A549 (cell line): ENCODE data around the gene IMP4.

Experiments used
- CHD2 ChIP-seq: fragments of 150-350 bp; IDR thresholded peaks from 2 replicates; pipeline ENCODE4 v1.6.1; 2014; ENCODE audit warnings: low read length; ENCODE audit not compliant: partially characterized antibody
- CTCF ChIP-seq: fragments of >200 bp; sonication (Bioruptor Twin); formaldehyde crosslinking; IDR thresholded peaks from 3 replicates; pipeline ENCODE4 v1.5.1; 2016
- EP300 ChIP-seq, 2 experiments: fragments of >200 bp; sonication (Bioruptor Twin); formaldehyde crosslinking; IDR thresholded peaks; 2 replicates in 1 of 2; 3 replicates in 1 of 2; pipeline ENCODE4 v1.6.1; 2016 to 2017
- ESRRA ChIP-seq: fragments of 150-350 bp; IDR thresholded peaks from 2 replicates; pipeline ENCODE4 v1.6.1; 2014; ENCODE audit warnings: mild to moderate bottlenecking, low read length, borderline replicate concordance
- MYC ChIP-seq: IDR thresholded peaks from 2 replicates; pipeline ENCODE4 v1.6.1; 2012; ENCODE audit warnings: mild to moderate bottlenecking, inconsistent platforms, low read length, improper control_type of control experiment, borderline replicate concordance
- POLR2A ChIP-seq: IDR thresholded peaks from 2 replicates; pipeline ENCODE4 v1.6.1; 2012; ENCODE audit warnings: mild to moderate bottlenecking, low read length
- RCOR1 ChIP-seq: fragments of 150-350 bp; IDR thresholded peaks from 2 replicates; pipeline ENCODE4 v1.6.1; 2014; ENCODE audit warnings: antibody characterized with exemption, low read length, low read depth
- RNF2 ChIP-seq: fragments of 200-600 bp; sonication (generic); IDR thresholded peaks from 2 replicates; pipeline ENCODE4 v1.6.1; 2016; ENCODE audit warnings: low read depth, mild to moderate bottlenecking, antibody characterized with exemption, moderate library complexity, borderline replicate concordance
- TF ChIP-seq, protein P1 (sequence below): fragments of 150-350 bp; IDR thresholded peaks from 2 replicates; pipeline ENCODE4 v1.6.1; 2014; ENCODE audit warnings: low read depth, mild to moderate bottlenecking, low read length

DNA sequence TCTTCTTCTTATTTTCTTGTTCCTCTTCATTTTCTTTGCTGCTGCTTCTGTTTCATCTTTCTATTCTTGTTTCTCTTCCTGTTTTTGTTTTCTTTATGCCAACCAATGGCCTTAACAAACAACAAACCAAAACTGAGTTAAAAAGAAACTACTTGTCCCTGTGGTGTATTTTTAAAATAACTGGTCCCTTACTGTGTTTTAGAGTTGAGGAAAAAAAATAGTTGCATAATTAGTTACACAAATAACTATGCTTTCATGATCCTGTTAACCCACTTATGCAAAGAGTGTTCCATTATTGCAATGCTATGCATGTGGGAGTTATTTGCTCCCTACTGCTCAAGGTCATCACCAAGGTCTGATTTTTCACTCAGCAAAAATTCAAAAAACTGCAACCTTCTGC, 39.5 kb upstream of the IMP4 start:
- TF ChIP-seq, protein P1, sequence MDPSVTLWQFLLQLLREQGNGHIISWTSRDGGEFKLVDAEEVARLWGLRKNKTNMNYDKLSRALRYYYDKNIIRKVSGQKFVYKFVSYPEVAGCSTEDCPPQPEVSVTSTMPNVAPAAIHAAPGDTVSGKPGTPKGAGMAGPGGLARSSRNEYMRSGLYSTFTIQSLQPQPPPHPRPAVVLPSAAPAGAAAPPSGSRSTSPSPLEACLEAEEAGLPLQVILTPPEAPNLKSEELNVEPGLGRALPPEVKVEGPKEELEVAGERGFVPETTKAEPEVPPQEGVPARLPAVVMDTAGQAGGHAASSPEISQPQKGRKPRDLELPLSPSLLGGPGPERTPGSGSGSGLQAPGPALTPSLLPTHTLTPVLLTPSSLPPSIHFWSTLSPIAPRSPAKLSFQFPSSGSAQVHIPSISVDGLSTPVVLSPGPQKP, result no peak
- no peak for TF ChIP-seq CTCF
- no peak for TF ChIP-seq RCOR1
- TF ChIP-seq MYC, result no peak
- no peak for TF ChIP-seq EP300 (IDR thresholded peaks at IDR 0.05)
- TF ChIP-seq CHD2, result no peak
- TF ChIP-seq RNF2, result no peak
- TF ChIP-seq POLR2A, result no peak
- TF ChIP-seq ESRRA, result no peak
